Posterior cingulate gyrus (tissue), 11 donors: ENCODE data around the gene ESYT3.

ENCODE experiments used
- DNase-seq, 10 donors: peaks; one replicate each; pipeline versions ENCODE4 v3.0.0 to v3.0.0-alpha.2; 2020 to 2021; ENCODE audit warnings: mixed read lengths in 3 of 10
- intact Hi-C: fragments of 100-400 bp; cut with DNase I; formaldehyde crosslinking; loops from one replicate; pipeline ENCODE4 v1.15.1; 2023

The ESYT3 gene

GRCh38 chr3:138458774-138459499, 24.5 kb downstream of the ESYT3 start:
- intact Hi-C loops, result no loop called here
- no peak for DNase-seq

GRCh38 chr3:138459619-138460535, 25.5 kb downstream of the ESYT3 start:
- intact Hi-C loops, result no loop called here
- DNase-seq, result no peak

- intact Hi-C loops, result no loop called here
- DNase-seq, result no peak
These were observed 26.3 kb downstream of the ESYT3 start for GRCh38 chr3:138460536-138461205.

GRCh38 chr3:138461246-138461645, 26.8 kb downstream of the ESYT3 start:
- no peak for DNase-seq
- intact Hi-C loops, result no loop called here

- intact Hi-C loops, result no loop called here
- no peak for DNase-seq
These were observed 27.5 kb downstream of the ESYT3 start for GRCh38 chr3:138461896-138462295.

GRCh38 chr3:138463724-138464490, 29.5 kb downstream of the ESYT3 start:
- intact Hi-C loops, result no loop called here

GRCh38 chr3:138464491-138464860, 30.1 kb downstream of the ESYT3 start:
- intact Hi-C loops, result no loop called here
- no peak for DNase-seq

More at GRCh38 chr3:138463724-138464490, 29.5 kb downstream of the ESYT3 start:
- DNase-seq, result no peak

- DNase-seq, result no peak
- intact Hi-C loops, result no loop called here
These were observed 31.0 kb downstream of the ESYT3 start for GRCh38 chr3:138465451-138465850.

GRCh38 chr3:138465925-138466324, 31.5 kb downstream of the ESYT3 start:
- DNase-seq, result no peak
- intact Hi-C loops, result no loop called here

- DNase-seq, result no peak
- intact Hi-C loops, result no loop called here
These were observed 33.5 kb downstream of the ESYT3 start for GRCh38 chr3:138467931-138468330.

GRCh38 chr3:138468451-138468850, 34.0 kb downstream of the ESYT3 start:
- no peak for DNase-seq

GRCh38 chr3:138468886-138469285, 34.5 kb downstream of the ESYT3 start:
- DNase-seq, result no peak
- intact Hi-C loops, result no loop called here

More at GRCh38 chr3:138468451-138468850, 34.0 kb downstream of the ESYT3 start:
- intact Hi-C loops, result no loop called here

GRCh38 chr3:138469874-138470273, 35.5 kb downstream of the ESYT3 start:
- intact Hi-C loops, result loop anchor here (10.0 kb wide), 1 partner anchor 445 kb away; no protein-coding TSS in a partner anchor
- DNase-seq, result no peak

- intact Hi-C loops, result loop anchor here (10.0 kb wide), 1 partner anchor 444 kb away; no protein-coding TSS in a partner anchor
- DNase-seq, result no peak
These were observed 36.3 kb downstream of the ESYT3 start for GRCh38 chr3:138470687-138471086.

- intact Hi-C loops, result loop anchor here (10.0 kb wide), 1 partner anchor 443 kb away; no protein-coding TSS in a partner anchor
- no peak for DNase-seq
These were observed 37.1 kb downstream of the ESYT3 start for GRCh38 chr3:138471481-138471880.

GRCh38 chr3:138472141-138472825, 37.9 kb downstream of the ESYT3 start:
- intact Hi-C loops, result loop anchor here (10.0 kb wide), 1 partner anchor 443 kb away; no protein-coding TSS in a partner anchor
- no peak for DNase-seq

- intact Hi-C loops, result loop anchor here (10.0 kb wide), 1 partner anchor 441 kb away; no protein-coding TSS in a partner anchor
These were observed 39.0 kb downstream of the ESYT3 start for GRCh38 chr3:138473391-138473790.

GRCh38 chr3:138474163-138474562, 39.7 kb downstream of the ESYT3 start:
- intact Hi-C loops, result loop anchor here (10.0 kb wide), 1 partner anchor 441 kb away; no protein-coding TSS in a partner anchor
- DNase-seq, result no peak

More at GRCh38 chr3:138473391-138473790, 39.0 kb downstream of the ESYT3 start:
- DNase-seq, result no peak

GRCh38 chr3:138476526-138476925, 42.1 kb downstream of the ESYT3 start:
- intact Hi-C loops, result loop anchor here (10.0 kb wide), 1 partner anchor 438 kb away; no protein-coding TSS in a partner anchor

More at GRCh38 chr3:138476526-138476925, 42.1 kb downstream of the ESYT3 start:
- no peak for DNase-seq
